ENCODE results near the gene ARHGAP12.

ARHGAP12 gene

GRCh38 chr10:31884386-31884785, 44.2 kb downstream of the ARHGAP12 start:
- no peak for DNase-seq (ENCODE audit: low read depth in 3 of 3)

- no peak for DNase-seq (ENCODE audit: low read depth in 3 of 3)
Observed at GRCh38 chr10:31883397-31883796, 45.2 kb downstream of the ARHGAP12 start.

- no peak for DNase-seq (ENCODE audit: low read depth in 3 of 3)
Observed at GRCh38 chr10:31878486-31878885, 50.1 kb downstream of the ARHGAP12 start.

- DNase-seq (ENCODE audit: low read depth in 3 of 3), result no peak
Observed at GRCh38 chr10:31876652-31877352, 51.8 kb downstream of the ARHGAP12 start.

- DNase-seq (ENCODE audit: low read depth in 3 of 3), result no peak
Observed at GRCh38 chr10:31875608-31876007, 53.0 kb downstream of the ARHGAP12 start.

GRCh38 chr10:31873724-31874123, 54.9 kb downstream of the ARHGAP12 start:
- DNase-seq (ENCODE audit: low read depth in 3 of 3), result no peak

- DNase-seq (ENCODE audit: low read depth in 3 of 3), result no peak
Observed at GRCh38 chr10:31871266-31872065, 57.2 kb downstream of the ARHGAP12 start.

- DNase-seq (ENCODE audit: low read depth in 3 of 3), result no peak
Observed at GRCh38 chr10:31867646-31868045, 61.0 kb downstream of the ARHGAP12 start.

GRCh38 chr10:31866118-31866670, 62.4 kb downstream of the ARHGAP12 start:
- DNase-seq (ENCODE audit: low read depth in 3 of 3), result no peak

GRCh38 chr10:31864834-31865518, 63.7 kb downstream of the ARHGAP12 start:
- no peak for DNase-seq (ENCODE audit: low read depth in 3 of 3)

- DNase-seq (ENCODE audit: low read depth in 3 of 3), result no peak
Observed at GRCh38 chr10:31855033-31855432, 73.6 kb downstream of the ARHGAP12 start.

- no peak for DNase-seq (ENCODE audit: low read depth in 3 of 3)
Observed at GRCh38 chr10:31853629-31854028, 75.0 kb downstream of the ARHGAP12 start.

GRCh38 chr10:31851216-31851615, 77.4 kb downstream of the ARHGAP12 start:
- DNase-seq (ENCODE audit: low read depth in 3 of 3), result no peak

- DNase-seq (ENCODE audit: low read depth in 3 of 3), result no peak
Observed at GRCh38 chr10:31847515-31847914, 81.1 kb downstream of the ARHGAP12 start.

- DNase-seq (ENCODE audit: low read depth in 3 of 3), result no peak
Observed at GRCh38 chr10:31838709-31839108, 89.9 kb downstream of the ARHGAP12 start.

GRCh38 chr10:31838065-31838464, 90.6 kb downstream of the ARHGAP12 start:
- no peak for DNase-seq (ENCODE audit: low read depth in 3 of 3)

GRCh38 chr10:31836569-31837406, 91.8 kb downstream of the ARHGAP12 start:
- no peak for DNase-seq (ENCODE audit: low read depth in 3 of 3)

GRCh38 chr10:31833753-31834152, 94.9 kb downstream of the ARHGAP12 start:
- DNase-seq (ENCODE audit: low read depth in 3 of 3), result no peak

GRCh38 chr10:31832261-31832660, 96.4 kb downstream of the ARHGAP12 start:
- no peak for DNase-seq (ENCODE audit: low read depth in 3 of 3)

GRCh38 chr10:31830887-31831286, 97.7 kb downstream of the ARHGAP12 start:
- DNase-seq (ENCODE audit: low read depth in 3 of 3), result no peak

GRCh38 chr10:31829776-31830175, 98.9 kb downstream of the ARHGAP12 start:
- DNase-seq (ENCODE audit: low read depth in 3 of 3), result no peak
